ENCODE data around the gene ATIC.

DNA sequence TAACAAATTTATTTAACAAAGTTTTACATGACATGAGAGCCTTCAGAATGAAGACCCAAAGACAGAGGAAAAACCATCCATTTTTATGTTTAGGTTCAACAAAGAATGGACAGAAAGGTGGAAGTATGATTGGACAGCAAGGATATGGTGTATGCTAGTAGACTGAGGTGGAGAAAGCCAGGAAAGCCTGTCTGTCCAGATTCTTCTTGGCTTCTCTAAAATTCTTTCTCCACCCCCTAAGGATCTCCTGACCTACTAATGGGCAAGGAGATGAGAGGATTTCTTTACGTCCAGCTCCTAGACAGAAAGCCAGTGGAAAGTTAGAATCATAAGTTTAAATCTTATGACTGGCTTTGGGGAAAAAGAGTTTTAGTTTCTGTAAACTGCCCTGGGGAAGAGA lies 3.0 kb downstream of the ATIC start:
- TF ChIP-seq, protein P1, sequence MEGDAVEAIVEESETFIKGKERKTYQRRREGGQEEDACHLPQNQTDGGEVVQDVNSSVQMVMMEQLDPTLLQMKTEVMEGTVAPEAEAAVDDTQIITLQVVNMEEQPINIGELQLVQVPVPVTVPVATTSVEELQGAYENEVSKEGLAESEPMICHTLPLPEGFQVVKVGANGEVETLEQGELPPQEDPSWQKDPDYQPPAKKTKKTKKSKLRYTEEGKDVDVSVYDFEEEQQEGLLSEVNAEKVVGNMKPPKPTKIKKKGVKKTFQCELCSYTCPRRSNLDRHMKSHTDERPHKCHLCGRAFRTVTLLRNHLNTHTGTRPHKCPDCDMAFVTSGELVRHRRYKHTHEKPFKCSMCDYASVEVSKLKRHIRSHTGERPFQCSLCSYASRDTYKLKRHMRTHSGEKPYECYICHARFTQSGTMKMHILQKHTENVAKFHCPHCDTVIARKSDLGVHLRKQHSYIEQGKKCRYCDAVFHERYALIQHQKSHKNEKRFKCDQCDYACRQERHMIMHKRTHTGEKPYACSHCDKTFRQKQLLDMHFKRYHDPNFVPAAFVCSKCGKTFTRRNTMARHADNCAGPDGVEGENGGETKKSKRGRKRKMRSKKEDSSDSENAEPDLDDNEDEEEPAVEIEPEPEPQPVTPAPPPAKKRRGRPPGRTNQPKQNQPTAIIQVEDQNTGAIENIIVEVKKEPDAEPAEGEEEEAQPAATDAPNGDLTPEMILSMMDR (conservative IDR thresholded peaks at IDR 0.05), result no peak
- TF ChIP-seq ZFX (IDR thresholded peaks at IDR 0.05), result no peak

All from C4-2B (cell line).